ENCODE results near the gene ADGRD2. TPM values are rescaled to one million over a fixed set of nuclear protein-coding genes. Genes with fewer than 3 reads are reported as not detected.

The ADGRD2 gene
- total RNA-seq, 1 donor from 2014 or later = not detected

DNA sequence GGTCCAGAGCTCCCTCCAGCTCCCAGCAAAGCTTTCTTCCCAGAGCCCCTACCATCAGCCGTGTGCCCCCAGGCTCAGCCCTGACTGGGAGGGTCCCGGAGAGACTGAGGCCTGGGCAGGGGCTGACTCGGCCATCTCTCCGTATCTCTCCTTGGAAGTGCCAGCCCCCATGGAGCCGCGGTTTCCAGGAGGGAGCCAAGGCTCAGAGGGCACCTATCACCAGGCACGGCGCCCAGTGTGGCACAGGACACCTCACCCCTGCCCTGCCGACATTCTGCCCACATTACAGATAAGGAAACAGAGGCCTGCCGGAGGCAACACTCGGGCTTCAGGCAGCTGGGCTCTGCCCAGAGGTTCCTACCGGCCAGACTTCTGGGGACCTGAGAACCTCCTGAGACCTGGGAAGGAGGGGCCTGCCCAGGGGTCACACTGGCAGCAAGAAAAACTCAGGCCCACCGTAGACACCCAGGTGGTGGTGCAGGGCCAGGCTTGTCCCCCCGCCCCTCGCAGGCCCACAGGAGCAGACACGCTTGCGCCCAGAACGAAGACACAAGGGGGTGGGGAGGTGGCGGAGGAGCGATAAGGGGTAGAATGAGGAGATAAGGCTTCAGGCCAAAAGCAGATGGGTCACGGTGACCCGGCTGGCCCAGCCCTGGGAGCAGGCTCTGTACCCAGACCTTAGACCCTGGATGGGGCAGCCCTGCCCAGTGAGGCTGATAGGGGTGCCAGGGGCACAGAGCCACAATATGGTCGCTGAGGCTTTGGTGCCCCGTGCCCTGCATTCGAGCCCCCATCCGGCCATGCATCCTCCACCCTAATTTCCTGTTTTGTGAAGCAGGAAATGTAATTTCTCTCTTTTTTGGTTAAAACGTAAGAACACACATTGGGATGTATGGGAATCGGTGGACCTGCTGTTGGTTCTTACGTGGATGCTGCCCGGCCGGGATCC, 45.1 kb downstream of the ADGRD2 start:
- Mint-ChIP-seq H3K9me3 (ENCODE audit: unreplicated experiment) (peaks cover 6% of the 10 kb centered on the region), H3K27ac (ENCODE audit: unreplicated experiment) (no peak overlapping the region), H3K36me3 (ENCODE audit: unreplicated experiment) (no peaks in the 10 kb centered on the region), H3K27me3 (ENCODE audit: unreplicated experiment) (peaks cover 19% of the 10 kb centered on the region), H3K4me3 (ENCODE audit: unreplicated experiment) (no peak overlapping the region), H3K4me1 (ENCODE audit: low read depth, unreplicated experiment) (peaks cover 2% of the 10 kb centered on the region)
- no peak for DNase-seq
- TF ChIP-seq CTCF (IDR thresholded peaks at IDR 0.05; ENCODE audit: partially characterized antibody, unreplicated experiment) = no peak

GRCh38 chr9:124496075-124496449, 45.8 kb downstream of the ADGRD2 start:
- Mint-ChIP-seq H3K4me1 (ENCODE audit: low read depth, unreplicated experiment) (peaks cover 2% of the 10 kb centered on the region), H3K27me3 (ENCODE audit: unreplicated experiment) (peaks cover 21% of the 10 kb centered on the region), H3K36me3 (ENCODE audit: unreplicated experiment) (no peaks in the 10 kb centered on the region), H3K4me3 (ENCODE audit: unreplicated experiment) (no peak overlapping the region), H3K27ac (ENCODE audit: unreplicated experiment) (no peak overlapping the region), H3K9me3 (ENCODE audit: unreplicated experiment) (peaks cover 6% of the 10 kb centered on the region)
- DNase-seq = no peak
- TF ChIP-seq CTCF (IDR thresholded peaks at IDR 0.05; ENCODE audit: partially characterized antibody, unreplicated experiment) = no peak

DNA sequence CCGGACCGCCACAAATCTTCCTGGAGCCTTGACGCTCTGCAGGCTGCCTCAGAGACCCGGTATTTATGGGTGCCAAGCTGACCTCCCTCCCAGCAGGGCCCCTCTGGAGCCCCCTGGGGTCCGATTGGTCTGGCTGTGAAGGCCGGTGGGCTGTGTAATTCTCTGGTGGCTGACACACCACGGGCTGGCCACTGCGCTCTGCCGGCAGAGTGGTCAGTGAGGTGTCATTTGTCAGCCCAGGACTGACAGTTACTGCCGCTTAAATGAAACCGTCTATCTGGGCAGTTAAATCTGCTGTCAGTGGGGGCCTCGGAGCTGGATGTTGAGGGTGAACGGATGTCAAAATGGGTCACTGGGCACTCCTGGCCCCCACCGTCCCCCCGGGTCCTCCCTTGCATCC, 46.2 kb downstream of the ADGRD2 start:
- DNase-seq = no peak
- H3K4me1 Mint-ChIP-seq (ENCODE audit: low read depth, unreplicated experiment) = peaks cover 2% of the 10 kb centered on the region
- peaks cover 6% of the 10 kb centered on the region for H3K9me3 Mint-ChIP-seq (ENCODE audit: unreplicated experiment)
- H3K36me3 Mint-ChIP-seq (ENCODE audit: unreplicated experiment) = no peaks in the 10 kb centered on the region
- H3K4me3 Mint-ChIP-seq (ENCODE audit: unreplicated experiment) = no peak overlapping the region
- no peak overlapping the region for H3K27ac Mint-ChIP-seq (ENCODE audit: unreplicated experiment)
- TF ChIP-seq CTCF (IDR thresholded peaks at IDR 0.05; ENCODE audit: partially characterized antibody, unreplicated experiment) = no peak
- peaks cover 21% of the 10 kb centered on the region for H3K27me3 Mint-ChIP-seq (ENCODE audit: unreplicated experiment)

GRCh38 chr9:124497441-124497840, 47.2 kb downstream of the ADGRD2 start:
- DNase-seq = no peak
- Mint-ChIP-seq H3K4me3 (ENCODE audit: unreplicated experiment) (no peak overlapping the region), H3K27ac (ENCODE audit: unreplicated experiment) (no peak overlapping the region), H3K4me1 (ENCODE audit: low read depth, unreplicated experiment) (peaks cover 2% of the 10 kb centered on the region), H3K36me3 (ENCODE audit: unreplicated experiment) (no peaks in the 10 kb centered on the region), H3K9me3 (ENCODE audit: unreplicated experiment) (peaks cover 6% of the 10 kb centered on the region), H3K27me3 (ENCODE audit: unreplicated experiment) (peaks cover 25% of the 10 kb centered on the region)
- no peak for TF ChIP-seq CTCF (IDR thresholded peaks at IDR 0.05; ENCODE audit: partially characterized antibody, unreplicated experiment)

DNA sequence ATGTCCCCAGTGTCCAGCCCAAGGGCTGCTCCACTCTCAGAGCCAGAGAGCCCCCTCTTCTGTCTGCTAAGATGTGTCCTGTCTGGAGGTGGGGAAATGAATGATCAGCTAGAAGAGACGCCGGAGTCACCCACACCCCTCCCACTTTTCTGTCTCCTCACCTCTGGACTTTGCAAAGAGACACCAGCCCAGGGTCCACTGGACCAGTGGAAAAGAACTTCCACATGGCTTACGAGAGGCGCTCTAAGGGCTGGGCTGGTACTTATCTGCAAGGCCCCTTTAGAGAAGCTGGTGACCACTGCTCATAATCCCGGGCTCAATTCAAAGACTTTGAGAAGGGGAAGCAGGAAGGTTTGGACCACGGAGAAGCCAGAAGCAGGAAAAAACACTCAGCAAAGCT, 47.8 kb downstream of the ADGRD2 start:
- peaks cover 2% of the 10 kb centered on the region for H3K4me1 Mint-ChIP-seq (ENCODE audit: low read depth, unreplicated experiment)
- TF ChIP-seq CTCF (IDR thresholded peaks at IDR 0.05; ENCODE audit: partially characterized antibody, unreplicated experiment) = no peak
- no peak for DNase-seq
- peaks cover 6% of the 10 kb centered on the region for H3K9me3 Mint-ChIP-seq (ENCODE audit: unreplicated experiment)
- peaks cover 24% of the 10 kb centered on the region for H3K27me3 Mint-ChIP-seq (ENCODE audit: unreplicated experiment)
- H3K27ac Mint-ChIP-seq (ENCODE audit: unreplicated experiment) = no peak overlapping the region
- no peak overlapping the region for H3K4me3 Mint-ChIP-seq (ENCODE audit: unreplicated experiment)
- H3K36me3 Mint-ChIP-seq (ENCODE audit: unreplicated experiment) = no peaks in the 10 kb centered on the region

Data from glutamatergic neuron (in vitro differentiated cells).